ENCODE measurements around the gene IPO11.

DNA sequence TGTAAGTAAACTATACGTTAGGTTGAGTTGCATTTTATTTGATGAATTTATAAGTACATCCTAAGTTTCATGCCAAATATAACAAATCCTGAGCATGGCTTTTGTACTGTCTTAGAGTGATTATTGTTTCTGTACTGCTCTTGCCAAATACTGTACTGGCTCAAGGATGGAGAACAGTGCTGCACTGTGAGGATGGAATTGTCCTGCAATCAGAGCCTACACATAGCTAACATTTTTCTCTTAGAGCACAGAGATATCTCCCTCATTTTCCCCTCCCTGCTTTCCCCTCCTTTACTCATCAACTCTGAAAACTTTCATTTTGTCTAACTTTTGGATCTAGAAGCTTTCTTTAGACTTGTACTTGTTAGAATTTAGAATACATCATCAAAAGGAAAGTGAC, 194.3 kb downstream of the IPO11 start:
- no peak for TF ChIP-seq EZH2 (IDR thresholded peaks at IDR 0.05; ENCODE audit: borderline replicate concordance, low read length)
- TF ChIP-seq, protein P1, sequence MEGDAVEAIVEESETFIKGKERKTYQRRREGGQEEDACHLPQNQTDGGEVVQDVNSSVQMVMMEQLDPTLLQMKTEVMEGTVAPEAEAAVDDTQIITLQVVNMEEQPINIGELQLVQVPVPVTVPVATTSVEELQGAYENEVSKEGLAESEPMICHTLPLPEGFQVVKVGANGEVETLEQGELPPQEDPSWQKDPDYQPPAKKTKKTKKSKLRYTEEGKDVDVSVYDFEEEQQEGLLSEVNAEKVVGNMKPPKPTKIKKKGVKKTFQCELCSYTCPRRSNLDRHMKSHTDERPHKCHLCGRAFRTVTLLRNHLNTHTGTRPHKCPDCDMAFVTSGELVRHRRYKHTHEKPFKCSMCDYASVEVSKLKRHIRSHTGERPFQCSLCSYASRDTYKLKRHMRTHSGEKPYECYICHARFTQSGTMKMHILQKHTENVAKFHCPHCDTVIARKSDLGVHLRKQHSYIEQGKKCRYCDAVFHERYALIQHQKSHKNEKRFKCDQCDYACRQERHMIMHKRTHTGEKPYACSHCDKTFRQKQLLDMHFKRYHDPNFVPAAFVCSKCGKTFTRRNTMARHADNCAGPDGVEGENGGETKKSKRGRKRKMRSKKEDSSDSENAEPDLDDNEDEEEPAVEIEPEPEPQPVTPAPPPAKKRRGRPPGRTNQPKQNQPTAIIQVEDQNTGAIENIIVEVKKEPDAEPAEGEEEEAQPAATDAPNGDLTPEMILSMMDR (IDR thresholded peaks at IDR 0.05; ENCODE audit: low read length) = no peak

Data from OCI-LY1 (cell line).